GM12874 (cell line): ENCODE data around the gene GRHPR.

Experiments
- CTCF ChIP-seq: IDR thresholded peaks from 2 replicates; pipeline ENCODE4 v1.5.1; 2011; ENCODE audit warnings: low read depth, mild to moderate bottlenecking, control low read depth, low read length, moderate library complexity; ENCODE audit not compliant: insufficient read depth

GRHPR gene

DNA sequence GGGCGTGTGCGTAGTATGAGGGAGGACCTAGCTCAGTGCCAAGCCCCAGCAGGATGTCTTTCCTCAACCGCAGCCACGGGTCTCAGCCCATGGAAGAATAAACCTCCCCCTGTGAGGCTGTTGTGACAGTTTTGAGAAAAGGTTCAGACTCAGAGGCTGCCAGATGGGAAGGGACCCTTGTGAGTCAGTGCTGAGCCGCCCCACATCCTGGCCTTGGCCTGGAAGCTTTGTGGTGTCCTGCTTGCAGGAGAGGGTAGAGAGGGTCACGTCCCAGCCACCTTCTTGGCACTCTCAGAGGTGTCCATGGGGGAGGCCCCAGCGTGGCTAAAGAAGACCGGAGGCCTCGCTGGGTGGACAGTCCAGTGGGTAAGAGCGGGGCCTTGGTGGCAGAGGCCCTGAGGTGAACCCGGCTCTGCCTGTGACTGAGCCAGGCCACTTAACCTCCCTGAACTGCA lies 2.8 kb downstream of the GRHPR start:
- no peak for TF ChIP-seq CTCF

GRCh38 chr9:37426846-37427245 lies 4.3 kb downstream of the GRHPR start:
- no peak for TF ChIP-seq CTCF

GRCh38 chr9:37428345-37428744 lies 5.8 kb downstream of the GRHPR start:
- no peak for TF ChIP-seq CTCF

GRCh38 chr9:37429441-37430285 lies 7.2 kb downstream of the GRHPR start:
- no peak for TF ChIP-seq CTCF

GRCh38 chr9:37430841-37431597 lies 8.5 kb downstream of the GRHPR start:
- TF ChIP-seq CTCF: no peak

GRCh38 chr9:37432020-37432419 lies 9.5 kb downstream of the GRHPR start:
- TF ChIP-seq CTCF: no peak

DNA sequence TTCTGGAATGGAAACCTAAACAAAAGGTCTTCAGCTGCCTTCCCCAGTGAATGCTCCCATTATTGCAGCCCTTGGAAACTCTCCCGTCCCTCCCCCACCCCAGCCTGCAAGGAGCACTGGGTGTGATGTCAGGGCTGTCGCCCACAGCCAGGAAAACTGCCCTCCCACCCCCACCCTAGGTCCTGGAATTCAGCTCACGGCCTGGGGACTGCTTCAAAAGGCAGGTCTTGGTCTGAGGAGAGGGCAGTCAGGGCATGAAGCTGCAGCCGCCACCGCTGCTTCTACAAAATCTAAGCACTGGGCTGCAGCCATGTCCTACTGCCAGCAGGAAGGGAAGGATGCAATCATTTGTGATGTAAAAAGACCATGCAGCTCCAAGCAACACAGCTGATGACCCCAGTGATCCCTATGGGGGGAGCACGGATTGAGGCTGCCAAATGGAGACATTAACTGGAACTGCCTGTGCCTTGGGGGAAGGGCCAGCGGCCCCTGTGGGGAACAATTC lies 11.4 kb downstream of the GRHPR start:
- TF ChIP-seq CTCF: no peak
